Body of pancreas (tissue), 4 donors: ENCODE results near the gene GIMD1.

Source experiments
- CTCF ChIP-seq, 7 experiments: fragments of 450-650 bp in 4 of 7; fragments of 200-600 bp in 3 of 7; sonication (generic) in 3 of 7; IDR thresholded peaks; one replicate each; pipeline ENCODE4 v1.5.1; 2016 to 2019; ENCODE audit warnings: antibody characterized with exemption in 7 of 7
- POLR2A ChIP-seq, 3 donors: fragments of 450-650 bp; IDR thresholded peaks; one replicate each; pipeline ENCODE4 v1.6.1; 2016; ENCODE audit warnings: antibody characterized with exemption in 3 of 3, mild to moderate bottlenecking in 2 of 3

- TF ChIP-seq CTCF (IDR thresholded peaks at IDR 0.05) (no peak), POLR2A (IDR thresholded peaks at IDR 0.05) (no peak)
Measured at GRCh38 chr4:106358899-106359298, 9.7 kb downstream of the GIMD1 start.
